Thoracic aorta (tissue), 2 donors: ENCODE measurements around the gene MAML1. TPM values are rescaled to one million over a fixed set of nuclear protein-coding genes. Genes with fewer than 3 reads are reported as not detected.

Source experiments
- ATAC-seq: fragments of 150-250 bp; one replicate; pipeline ENCODE4 v1.8.0; 2017; ENCODE audit warnings: low read depth; ENCODE audit not compliant: insufficient number of reproducible peaks, low FRiP score
- DNase-seq: peaks from one replicate; pipeline ENCODE4 v3.0.0-alpha.2; 2020; ENCODE audit warnings: low spot score
- H3K27ac ChIP-seq, 2 donors: fragments of 200-600 bp; sonication (generic); 1 replicate in 1 of 2; 2 replicates in 1 of 2; pipeline ENCODE4 v1.5.1; 2016; ENCODE audit warnings: mild to moderate bottlenecking in 2 of 2, moderate library complexity in 2 of 2
- H3K27me3 ChIP-seq: fragments of 200-600 bp; sonication (generic); replicated peaks from 2 replicates; pipeline ENCODE4 v1.6.0; 2016; ENCODE audit warnings: mild to moderate bottlenecking; ENCODE audit not compliant: insufficient read depth
- H3K36me3 ChIP-seq: fragments of 200-600 bp; sonication (generic); one replicate; pipeline ENCODE4 v1.5.1; 2016
- H3K4me1 ChIP-seq, 2 donors: fragments of 200-600 bp; sonication (generic); 1 replicate in 1 of 2; 2 replicates in 1 of 2; pipeline versions ENCODE4 v1.5.1 to v1.6.0; 2016; ENCODE audit warnings: low read depth in 2 of 2, mild to moderate bottlenecking in 1 of 2; ENCODE audit not compliant: control insufficient read depth in 1 of 2
- H3K4me3 ChIP-seq: fragments of 200-600 bp; sonication (generic); 2 replicates; pipeline ENCODE4 v1.5.1; 2016; ENCODE audit warnings: mild to moderate bottlenecking
- H3K9me3 ChIP-seq: fragments of 200-600 bp; sonication (generic); 2 replicates; pipeline ENCODE4 v1.5.1; 2016
- total RNA-seq, 2 donors: library from RNA; depleted of rRNA; stranded (reverse); fragments of >200 nt; gene quantifications; one replicate each; pipeline versions ENCODE4 v1.1.0 to v1.2.3, GENCODE V29; 2016
- TF ChIP-seq, protein P1 (sequence below): fragments of 200-600 bp; sonication (generic); IDR thresholded peaks from one replicate; pipeline ENCODE4 v1.5.1; 2019; ENCODE audit warnings: antibody characterized with exemption

Gene MAML1
- total RNA-seq, 2 donors from 2014 or later, result 22.9 to 38.1 TPM

DNA sequence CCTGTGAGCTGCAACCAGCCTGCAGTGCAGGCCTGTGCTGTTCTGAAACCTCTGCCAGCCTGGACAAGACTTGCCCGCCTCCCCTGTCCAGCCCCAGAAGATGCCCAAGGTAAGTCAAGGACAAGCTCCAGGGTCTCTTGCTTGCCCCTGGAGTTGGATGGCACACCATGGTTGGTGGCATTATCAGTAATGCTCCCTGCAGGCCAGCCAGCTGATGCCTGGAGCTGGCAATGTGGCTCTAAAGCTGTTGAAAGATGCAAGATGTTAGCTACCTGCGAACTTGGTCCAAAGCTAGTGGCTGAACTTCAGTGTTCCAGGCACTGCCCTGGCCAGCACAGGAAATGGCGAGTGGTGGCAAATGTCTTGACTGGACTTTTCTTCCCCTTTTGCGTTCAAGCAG lies 47.2 kb downstream of the MAML1 start:
- no peaks in the 10 kb centered on the region for H3K27me3 ChIP-seq
- H3K9me3 ChIP-seq, result no peaks in the 10 kb centered on the region
- DNase-seq, result no peak
- H3K36me3 ChIP-seq, result peaks cover 22% of the 10 kb centered on the region
- ATAC-seq, result no peak
- H3K4me1 ChIP-seq, result peaks cover 0 to 4% of the 10 kb centered on the region in 2 donors
- H3K27ac ChIP-seq, result no peak overlapping the region
- no peak overlapping the region for H3K4me3 ChIP-seq
- TF ChIP-seq, protein P1, sequence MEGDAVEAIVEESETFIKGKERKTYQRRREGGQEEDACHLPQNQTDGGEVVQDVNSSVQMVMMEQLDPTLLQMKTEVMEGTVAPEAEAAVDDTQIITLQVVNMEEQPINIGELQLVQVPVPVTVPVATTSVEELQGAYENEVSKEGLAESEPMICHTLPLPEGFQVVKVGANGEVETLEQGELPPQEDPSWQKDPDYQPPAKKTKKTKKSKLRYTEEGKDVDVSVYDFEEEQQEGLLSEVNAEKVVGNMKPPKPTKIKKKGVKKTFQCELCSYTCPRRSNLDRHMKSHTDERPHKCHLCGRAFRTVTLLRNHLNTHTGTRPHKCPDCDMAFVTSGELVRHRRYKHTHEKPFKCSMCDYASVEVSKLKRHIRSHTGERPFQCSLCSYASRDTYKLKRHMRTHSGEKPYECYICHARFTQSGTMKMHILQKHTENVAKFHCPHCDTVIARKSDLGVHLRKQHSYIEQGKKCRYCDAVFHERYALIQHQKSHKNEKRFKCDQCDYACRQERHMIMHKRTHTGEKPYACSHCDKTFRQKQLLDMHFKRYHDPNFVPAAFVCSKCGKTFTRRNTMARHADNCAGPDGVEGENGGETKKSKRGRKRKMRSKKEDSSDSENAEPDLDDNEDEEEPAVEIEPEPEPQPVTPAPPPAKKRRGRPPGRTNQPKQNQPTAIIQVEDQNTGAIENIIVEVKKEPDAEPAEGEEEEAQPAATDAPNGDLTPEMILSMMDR, result no peak

DNA sequence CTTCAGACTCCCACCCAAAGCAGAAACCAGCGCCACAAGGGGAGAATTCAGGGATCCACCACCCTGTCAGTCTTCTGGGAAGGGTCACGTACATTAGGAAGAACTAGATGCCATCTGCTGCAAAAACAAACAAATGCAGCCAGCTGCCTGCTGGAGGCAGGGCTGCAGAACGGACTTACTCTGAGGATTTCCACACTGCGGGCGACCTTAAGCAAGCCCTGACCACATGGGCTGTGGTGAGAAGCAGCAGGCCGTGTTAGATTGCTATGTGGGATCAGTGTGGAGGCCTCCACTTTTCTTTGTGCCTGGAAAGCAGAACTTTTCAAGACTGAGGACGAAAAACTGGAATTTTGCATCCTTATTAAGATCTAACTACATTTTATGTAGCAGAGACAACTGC lies 47.7 kb downstream of the MAML1 start:
- H3K9me3 ChIP-seq, result no peaks in the 10 kb centered on the region
- peaks cover 19% of the 10 kb centered on the region for H3K36me3 ChIP-seq
- H3K27me3 ChIP-seq, result no peaks in the 10 kb centered on the region
- TF ChIP-seq, protein P1, result no peak
- H3K27ac ChIP-seq, result no peak overlapping the region
- no peak for DNase-seq
- H3K4me3 ChIP-seq, result no peak overlapping the region
- H3K4me1 ChIP-seq, result peaks cover 0 to 4% of the 10 kb centered on the region in 2 donors
- ATAC-seq, result no peak

DNA sequence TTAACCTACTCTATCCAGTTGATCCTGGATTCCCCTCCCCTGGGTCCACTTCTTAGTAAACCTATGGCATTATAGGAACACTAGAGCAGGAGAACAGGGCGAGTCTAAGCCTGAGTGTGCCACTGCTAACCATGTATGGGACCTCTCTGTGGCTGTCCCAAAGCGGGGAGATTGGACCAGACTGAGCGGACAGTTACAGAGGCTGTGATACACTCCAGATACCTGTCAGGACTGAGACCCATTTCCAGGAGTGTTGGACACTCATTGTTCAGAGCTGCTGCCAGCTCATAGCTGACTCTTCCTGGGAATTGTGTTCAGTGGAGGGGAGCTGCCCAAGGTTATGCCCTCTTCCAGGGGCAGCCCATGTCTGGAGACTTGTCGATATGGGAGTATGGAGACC lies 49.2 kb downstream of the MAML1 start:
- no peak for ATAC-seq
- Histone ChIP-seq H3K4me3 (no peak overlapping the region), H3K27ac (no peak overlapping the region), H3K27me3 (no peaks in the 10 kb centered on the region), H3K9me3 (no peaks in the 10 kb centered on the region), H3K4me1 (peaks cover 0 to 4% of the 10 kb centered on the region in 2 donors), H3K36me3 (peaks cover 7% of the 10 kb centered on the region)
- DNase-seq, result no peak
- TF ChIP-seq, protein P1, result no peak

DNA sequence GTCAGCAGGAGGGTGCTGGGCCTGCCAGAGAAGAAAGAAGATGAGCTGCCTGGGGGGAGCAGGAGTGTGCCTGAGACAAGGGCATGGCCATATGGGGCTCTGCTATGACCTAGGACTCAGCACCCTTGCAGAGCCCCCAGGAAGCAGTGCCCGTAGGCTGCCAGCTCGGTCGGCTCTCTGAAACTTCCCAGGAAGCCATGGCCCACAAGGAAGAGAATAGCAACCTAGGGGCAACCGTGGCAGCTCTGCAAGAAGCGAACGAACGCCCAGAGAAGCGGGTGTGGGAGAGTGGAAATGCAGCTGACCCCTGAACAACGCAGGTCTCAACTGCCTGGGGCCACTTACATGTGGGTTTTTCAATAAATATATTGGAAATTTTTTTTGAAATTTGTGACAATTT lies 50.5 kb downstream of the MAML1 start:
- DNase-seq (no peak), ATAC-seq (no peak)
- Histone ChIP-seq H3K4me1 (peaks cover 0 to 4% of the 10 kb centered on the region in 2 donors), H3K27me3 (no peaks in the 10 kb centered on the region), H3K36me3 (peaks cover 7% of the 10 kb centered on the region), H3K27ac (no peak overlapping the region), H3K4me3 (no peak overlapping the region), H3K9me3 (no peaks in the 10 kb centered on the region)
- TF ChIP-seq, protein P1, result no peak

DNA sequence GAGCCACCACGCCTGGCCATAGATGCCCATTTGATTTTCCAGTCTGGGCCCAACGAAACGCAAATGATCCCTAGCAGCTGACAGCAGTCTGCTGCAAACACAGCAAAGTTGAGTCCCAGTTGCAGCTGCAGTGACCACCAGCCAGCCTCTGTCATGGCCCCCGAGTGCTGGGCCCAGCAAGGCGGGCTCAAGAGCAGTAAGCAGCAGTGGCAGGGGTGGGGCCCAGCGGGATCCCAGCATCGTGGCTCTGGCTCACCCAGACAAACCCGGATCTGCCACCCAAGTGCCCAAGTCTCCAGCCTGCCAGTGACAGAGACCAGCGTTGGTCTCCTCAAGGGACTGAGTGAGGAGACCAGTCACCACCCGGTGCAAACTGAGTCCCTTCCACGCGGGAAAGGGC lies 54.2 kb downstream of the MAML1 start:
- Histone ChIP-seq H3K4me3 (no peak overlapping the region), H3K36me3 (no peaks in the 10 kb centered on the region), H3K27me3 (no peaks in the 10 kb centered on the region), H3K9me3 (no peaks in the 10 kb centered on the region), H3K4me1 (no peaks in the 10 kb centered on the region), H3K27ac (no peak overlapping the region)
- DNase-seq (no peak), ATAC-seq (no peak)
- TF ChIP-seq, protein P1, result no peak
